RWPE2 (cell line): Measurements from ENCODE around the gene FAM107B.
"Not testable (repeated sequence)": the region's sequence is repeated elsewhere in the genome, so short reads cannot be mapped to it uniquely, and the experiment has no call there.

Source experiments
- ATAC-seq: fragments of 200-7000 bp; cut with Tn5 transposase; 3 replicates; pipeline ENCODE4 v1.9.1; 2021; ENCODE audit warnings: low read depth
- DNase-seq: peaks from one replicate; pipeline ENCODE4 v3.0.0-alpha.2; 2020; ENCODE audit warnings: low spot score
- H3K27ac ChIP-seq: fragments of 450-650 bp; 2 replicates; pipeline ENCODE4 v1.5.1; 2017; ENCODE audit warnings: mild to moderate bottlenecking; ENCODE audit not compliant: poor library complexity, severe bottlenecking
- H3K27me3 ChIP-seq: fragments of 250-450 bp; sonication (Bioruptor Pico); 2 replicates; pipeline ENCODE4 v1.5.1; 2021; ENCODE audit warnings: mild to moderate bottlenecking, moderate library complexity; ENCODE audit not compliant: insufficient read depth, poor library complexity, severe bottlenecking
- H3K36me3 ChIP-seq: fragments of 250-450 bp; sonication (Bioruptor Pico); 2 replicates; pipeline ENCODE4 v1.5.1; 2020; ENCODE audit warnings: low read depth, mild to moderate bottlenecking, moderate library complexity
- H3K4me1 ChIP-seq: fragments of 250-450 bp; sonication (Bioruptor Pico); 2 replicates; pipeline ENCODE4 v1.5.1; 2021; ENCODE audit warnings: mild to moderate bottlenecking, moderate library complexity; ENCODE audit not compliant: insufficient read depth, poor library complexity, severe bottlenecking
- H3K4me3 ChIP-seq: fragments of 250-450 bp; sonication (Bioruptor Pico); 2 replicates; pipeline ENCODE4 v1.5.1; 2021; ENCODE audit warnings: mild to moderate bottlenecking, moderate library complexity; ENCODE audit not compliant: severe bottlenecking
- H3K9me3 ChIP-seq: fragments of 250-450 bp; sonication (Bioruptor Pico); 2 replicates; pipeline ENCODE4 v1.5.1; 2021; ENCODE audit warnings: mild to moderate bottlenecking, moderate library complexity; ENCODE audit not compliant: severe bottlenecking
- CTCF ChIP-seq: fragments of 450-650 bp; IDR thresholded peaks from one replicate; pipeline ENCODE4 v1.5.1; 2017; ENCODE audit warnings: mild to moderate bottlenecking, moderate library complexity; ENCODE audit not compliant: poor library complexity, severe bottlenecking

Gene FAM107B

GRCh38 chr10:14648005-14648765 lies 126.5 kb downstream of the FAM107B start:
- peaks cover 10% of the 10 kb centered on the region for H3K4me1 ChIP-seq
- H3K27ac ChIP-seq, result no peak overlapping the region

GRCh38 chr10:14645239-14645960 lies 129.3 kb downstream of the FAM107B start:
- Histone ChIP-seq H3K4me3 (no peak overlapping the region), H3K4me1 (peaks cover 7% of the 10 kb centered on the region), H3K36me3 (no peaks in the 10 kb centered on the region), H3K9me3 (no peaks in the 10 kb centered on the region), H3K27me3 (no peaks in the 10 kb centered on the region), H3K27ac (no peak overlapping the region)
- TF ChIP-seq CTCF, result no peak
- no peak for DNase-seq
- no peak for ATAC-seq

More at GRCh38 chr10:14648005-14648765, 126.5 kb downstream of the FAM107B start:
- ATAC-seq, result 0 out of 3 replicates have a peak, but pooled peaks have one; percentile 23
- Histone ChIP-seq H3K9me3 (no peaks in the 10 kb centered on the region), H3K4me3 (no peak overlapping the region), H3K27me3 (no peaks in the 10 kb centered on the region), H3K36me3 (no peaks in the 10 kb centered on the region)
- DNase-seq, result no peak
- TF ChIP-seq CTCF, result no peak

GRCh38 chr10:14639637-14640036 lies 135.1 kb downstream of the FAM107B start:
- H3K36me3 ChIP-seq, result no peaks in the 10 kb centered on the region
- no peaks in the 10 kb centered on the region for H3K4me1 ChIP-seq
- ATAC-seq (no peak), DNase-seq (no peak)
- no peaks in the 10 kb centered on the region for H3K9me3 ChIP-seq
- TF ChIP-seq CTCF, result no peak
- H3K27me3 ChIP-seq, result no peaks in the 10 kb centered on the region
- no peak overlapping the region for H3K4me3 ChIP-seq
- H3K27ac ChIP-seq, result no peak overlapping the region

- TF ChIP-seq CTCF, result no peak
- no peaks in the 10 kb centered on the region for H3K27me3 ChIP-seq
- no peak overlapping the region for H3K4me3 ChIP-seq
- H3K36me3 ChIP-seq, result no peaks in the 10 kb centered on the region
- H3K4me1 ChIP-seq, result no peaks in the 10 kb centered on the region
- DNase-seq (no peak), ATAC-seq (no peak)
- no peak overlapping the region for H3K27ac ChIP-seq
- no peaks in the 10 kb centered on the region for H3K9me3 ChIP-seq
These were observed 139.5 kb downstream of the FAM107B start for GRCh38 chr10:14635043-14635710.

- not testable (repeated sequence) for H3K27me3 ChIP-seq, H3K36me3 ChIP-seq, ATAC-seq, H3K4me3 ChIP-seq, H3K4me1 ChIP-seq, H3K27ac ChIP-seq, H3K9me3 ChIP-seq, DNase-seq
These were observed 140.1 kb downstream of the FAM107B start for GRCh38 chr10:14634572-14634971.
